Endothelial cell (in vitro differentiated cells): Measurements from ENCODE around the gene KLHL34. TPM values are rescaled to one million over a fixed set of nuclear protein-coding genes. Genes with fewer than 3 reads are reported as not detected.

Source experiments
- DNase-seq: peaks from one replicate; pipeline ENCODE4 v3.0.0; 2021; ENCODE audit warnings: low spot score
- H3K27ac Mint-ChIP-seq: one replicate; pipeline ENCODE4 v1.8.0; 2021; ENCODE audit warnings: mixed read lengths, inconsistent platforms; ENCODE audit not compliant: unreplicated experiment
- H3K27me3 Mint-ChIP-seq: one replicate; pipeline ENCODE4 v1.8.0; 2021; ENCODE audit warnings: mild to moderate bottlenecking, moderate library complexity, mixed read lengths, inconsistent platforms; ENCODE audit not compliant: unreplicated experiment
- H3K36me3 Mint-ChIP-seq: one replicate; pipeline ENCODE4 v1.8.0; 2021; ENCODE audit warnings: mild to moderate bottlenecking, low read depth, mixed read lengths, inconsistent platforms; ENCODE audit not compliant: unreplicated experiment
- H3K4me1 Mint-ChIP-seq: one replicate; pipeline ENCODE4 v1.8.0; 2021; ENCODE audit warnings: mild to moderate bottlenecking, mixed read lengths, inconsistent platforms; ENCODE audit not compliant: unreplicated experiment
- H3K4me3 Mint-ChIP-seq: one replicate; pipeline ENCODE4 v1.8.0; 2021; ENCODE audit warnings: mild to moderate bottlenecking, mixed read lengths, inconsistent platforms; ENCODE audit not compliant: unreplicated experiment
- H3K9me3 Mint-ChIP-seq: one replicate; pipeline ENCODE4 v1.8.0; 2021; ENCODE audit warnings: mixed read lengths, inconsistent platforms; ENCODE audit not compliant: unreplicated experiment
- total RNA-seq: library from RNA; stranded (reverse); fragmentation: NEBNext Ultra II Directional; extraction: Animal tissue kit (Norgen Biotek cat#: 25700); gene quantifications from one replicate; pipeline ENCODE4 v1.2.1, GENCODE V29; 2021; ENCODE audit not compliant: unreplicated experiment
- TF ChIP-seq, protein P1 (sequence below): fragments of 200-600 bp; sonication (generic); IDR thresholded peaks from one replicate; pipeline ENCODE4 v1.5.0; 2021; ENCODE audit warnings: antibody characterized with exemption; ENCODE audit not compliant: unreplicated experiment

Gene KLHL34
- total RNA-seq, 1 donor from 2014 or later = not detected

DNA sequence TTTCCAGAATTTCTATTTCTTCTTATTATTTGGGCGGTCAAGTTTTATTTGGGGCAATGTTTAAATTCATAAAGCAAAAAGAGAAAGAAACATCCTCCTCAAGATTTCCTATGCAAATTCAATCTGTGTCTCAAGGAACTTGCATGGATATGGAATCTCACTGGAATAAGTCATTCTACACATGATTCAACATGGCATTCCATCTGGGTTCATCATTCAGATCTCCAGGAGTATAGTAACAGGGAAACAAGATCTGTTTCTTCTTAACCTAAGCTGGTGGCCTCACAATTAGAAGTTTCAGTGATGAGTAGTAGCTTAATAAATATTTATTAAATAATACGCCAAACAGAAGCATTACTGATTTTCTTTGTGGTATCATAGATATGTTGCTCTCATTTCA, 19.8 kb downstream of the KLHL34 start:
- Mint-ChIP-seq H3K27ac (no peak overlapping the region), H3K4me3 (no peak overlapping the region), H3K36me3 (no peaks in the 10 kb centered on the region), H3K4me1 (no peaks in the 10 kb centered on the region), H3K27me3 (no peaks in the 10 kb centered on the region), H3K9me3 (no peaks in the 10 kb centered on the region)
- TF ChIP-seq, protein P1, sequence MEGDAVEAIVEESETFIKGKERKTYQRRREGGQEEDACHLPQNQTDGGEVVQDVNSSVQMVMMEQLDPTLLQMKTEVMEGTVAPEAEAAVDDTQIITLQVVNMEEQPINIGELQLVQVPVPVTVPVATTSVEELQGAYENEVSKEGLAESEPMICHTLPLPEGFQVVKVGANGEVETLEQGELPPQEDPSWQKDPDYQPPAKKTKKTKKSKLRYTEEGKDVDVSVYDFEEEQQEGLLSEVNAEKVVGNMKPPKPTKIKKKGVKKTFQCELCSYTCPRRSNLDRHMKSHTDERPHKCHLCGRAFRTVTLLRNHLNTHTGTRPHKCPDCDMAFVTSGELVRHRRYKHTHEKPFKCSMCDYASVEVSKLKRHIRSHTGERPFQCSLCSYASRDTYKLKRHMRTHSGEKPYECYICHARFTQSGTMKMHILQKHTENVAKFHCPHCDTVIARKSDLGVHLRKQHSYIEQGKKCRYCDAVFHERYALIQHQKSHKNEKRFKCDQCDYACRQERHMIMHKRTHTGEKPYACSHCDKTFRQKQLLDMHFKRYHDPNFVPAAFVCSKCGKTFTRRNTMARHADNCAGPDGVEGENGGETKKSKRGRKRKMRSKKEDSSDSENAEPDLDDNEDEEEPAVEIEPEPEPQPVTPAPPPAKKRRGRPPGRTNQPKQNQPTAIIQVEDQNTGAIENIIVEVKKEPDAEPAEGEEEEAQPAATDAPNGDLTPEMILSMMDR = no peak
- no peak for DNase-seq

DNA sequence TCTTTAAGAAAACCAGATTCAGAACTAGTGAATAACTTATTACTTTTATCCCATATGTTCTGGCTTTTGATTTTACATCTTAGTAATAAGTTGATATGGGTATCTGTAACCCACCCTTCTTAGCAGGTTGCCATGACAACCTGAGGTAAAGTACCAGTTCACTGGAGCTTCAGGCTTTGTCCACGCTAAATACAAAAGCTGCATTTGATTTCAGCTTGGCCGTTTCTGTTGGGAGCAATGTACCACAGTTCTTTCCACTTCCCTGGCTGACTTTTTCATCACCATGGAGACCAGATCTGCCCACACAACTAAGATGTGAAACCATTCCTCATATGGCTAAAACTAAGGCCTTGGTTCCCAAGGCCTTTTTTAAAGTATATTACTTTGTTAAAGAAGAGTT, 26.1 kb downstream of the KLHL34 start:
- Mint-ChIP-seq H3K36me3 (no peaks in the 10 kb centered on the region), H3K9me3 (no peaks in the 10 kb centered on the region), H3K4me3 (no peak overlapping the region), H3K27ac (no peak overlapping the region), H3K4me1 (no peaks in the 10 kb centered on the region), H3K27me3 (peaks cover 5% of the 10 kb centered on the region)
- TF ChIP-seq, protein P1 = no peak
- DNase-seq = no peak

DNA sequence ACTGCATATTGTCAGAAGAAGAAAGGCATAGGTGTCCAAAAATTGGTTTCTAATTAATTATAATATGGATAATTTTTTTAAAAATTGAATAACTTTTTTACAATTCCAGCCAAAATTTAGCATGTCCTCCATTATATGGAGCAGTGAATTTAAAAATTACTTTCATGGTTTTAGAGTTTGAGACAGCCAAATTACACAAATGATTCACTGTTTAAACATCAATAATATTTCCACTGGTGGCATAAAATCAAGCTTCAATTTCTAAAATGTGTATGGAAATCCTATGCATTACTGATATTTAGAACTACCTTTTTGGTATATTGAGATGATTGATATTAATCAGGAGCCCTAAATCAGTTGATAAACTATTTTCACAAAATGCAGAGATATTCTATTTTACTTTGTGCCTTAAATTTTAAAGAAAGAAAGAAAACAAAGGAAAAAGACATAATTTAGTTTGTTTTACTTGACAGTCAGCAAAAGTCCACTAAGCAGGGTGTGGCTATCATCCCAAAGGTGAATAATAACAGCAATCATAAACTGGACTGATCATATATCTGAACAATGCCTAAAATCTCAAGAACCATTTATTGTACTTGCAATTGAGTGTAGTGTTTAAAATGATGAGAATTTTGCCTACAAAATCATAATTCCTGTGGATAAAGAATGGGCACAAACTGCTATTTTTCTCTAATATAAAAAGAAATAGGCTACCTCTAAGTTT, 34.2 kb downstream of the KLHL34 start:
- TF ChIP-seq, protein P1 = no peak
- H3K27me3 Mint-ChIP-seq = peaks cover under 1% of the 10 kb centered on the region
- no peak for DNase-seq
- H3K4me3 Mint-ChIP-seq = no peak overlapping the region
- no peaks in the 10 kb centered on the region for H3K4me1 Mint-ChIP-seq
- H3K36me3 Mint-ChIP-seq = no peaks in the 10 kb centered on the region
- H3K27ac Mint-ChIP-seq = no peak overlapping the region
- peaks cover 6% of the 10 kb centered on the region for H3K9me3 Mint-ChIP-seq

DNA sequence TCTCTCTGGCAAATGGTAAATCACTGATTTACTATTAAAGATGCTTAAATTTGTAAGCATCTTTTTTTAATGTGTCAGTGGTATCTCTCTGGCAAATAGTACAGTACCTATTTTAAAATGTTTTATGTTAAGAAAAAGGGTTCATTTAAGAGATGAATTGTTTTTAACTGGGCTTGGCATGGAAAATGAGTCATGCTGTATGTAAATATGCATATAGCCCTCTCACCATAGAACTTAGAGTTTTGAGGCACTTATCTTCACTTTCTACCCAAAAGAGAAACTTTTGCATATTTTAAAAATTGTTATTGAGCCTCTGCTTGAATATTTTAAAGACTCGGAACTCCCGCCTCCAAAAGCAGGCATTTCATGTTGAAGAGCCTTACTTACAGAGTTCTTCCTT, 37.9 kb downstream of the KLHL34 start:
- H3K27ac Mint-ChIP-seq = no peak overlapping the region
- TF ChIP-seq, protein P1 = no peak
- no peaks in the 10 kb centered on the region for H3K27me3 Mint-ChIP-seq

DNA sequence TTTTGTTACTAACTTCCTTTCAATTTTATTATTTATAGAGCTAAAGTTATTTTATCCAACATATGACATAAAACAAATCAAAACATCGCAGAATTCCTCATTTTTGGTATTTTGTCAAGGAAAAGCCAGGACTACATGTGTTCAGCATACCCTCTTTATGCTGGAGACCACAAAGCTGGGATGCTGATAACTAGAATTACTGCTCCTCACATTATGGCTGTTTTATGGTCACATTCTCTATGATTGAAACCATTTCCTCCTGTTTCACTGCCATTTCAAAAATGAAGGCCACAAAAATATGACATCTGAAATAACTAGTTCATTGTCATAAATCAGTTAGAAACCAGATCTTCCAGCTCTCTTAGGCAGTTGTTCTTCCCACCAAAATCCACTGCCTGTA, 41.7 kb downstream of the KLHL34 start:
- no peak overlapping the region for H3K27ac Mint-ChIP-seq
- TF ChIP-seq, protein P1 = no peak
- H3K36me3 Mint-ChIP-seq = no peaks in the 10 kb centered on the region
- no peaks in the 10 kb centered on the region for H3K9me3 Mint-ChIP-seq
- H3K4me1 Mint-ChIP-seq = no peaks in the 10 kb centered on the region
- DNase-seq = no peak
- no peak overlapping the region for H3K4me3 Mint-ChIP-seq
- H3K27me3 Mint-ChIP-seq = no peaks in the 10 kb centered on the region

More for the DNA sequence above, 37.9 kb downstream of the KLHL34 start:
- Mint-ChIP-seq H3K36me3 (no peaks in the 10 kb centered on the region), H3K9me3 (no peaks in the 10 kb centered on the region), H3K4me3 (no peak overlapping the region), H3K4me1 (no peaks in the 10 kb centered on the region)
- no peak for DNase-seq
